Measurements from ENCODE around the gene SPAG5.

- TF ChIP-seq EZH2 (IDR thresholded peaks at IDR 0.05; ENCODE audit: insufficient read depth, poor library complexity, severe bottlenecking) (no peak), EZH2phosphoT487 (IDR thresholded peaks at IDR 0.05; ENCODE audit: insufficient read depth, low read depth) (no peak)
These were observed 16.3 kb downstream of the SPAG5 start for GRCh38 chr17:28582513-28582912.
